ENCODE data around the gene LRRC42. TPM values are rescaled to one million over a fixed set of nuclear protein-coding genes. Genes with fewer than 3 reads are reported as not detected.

The LRRC42 gene
- total RNA-seq, 1 donor from 2014 or later, result 18.0 TPM

DNA sequence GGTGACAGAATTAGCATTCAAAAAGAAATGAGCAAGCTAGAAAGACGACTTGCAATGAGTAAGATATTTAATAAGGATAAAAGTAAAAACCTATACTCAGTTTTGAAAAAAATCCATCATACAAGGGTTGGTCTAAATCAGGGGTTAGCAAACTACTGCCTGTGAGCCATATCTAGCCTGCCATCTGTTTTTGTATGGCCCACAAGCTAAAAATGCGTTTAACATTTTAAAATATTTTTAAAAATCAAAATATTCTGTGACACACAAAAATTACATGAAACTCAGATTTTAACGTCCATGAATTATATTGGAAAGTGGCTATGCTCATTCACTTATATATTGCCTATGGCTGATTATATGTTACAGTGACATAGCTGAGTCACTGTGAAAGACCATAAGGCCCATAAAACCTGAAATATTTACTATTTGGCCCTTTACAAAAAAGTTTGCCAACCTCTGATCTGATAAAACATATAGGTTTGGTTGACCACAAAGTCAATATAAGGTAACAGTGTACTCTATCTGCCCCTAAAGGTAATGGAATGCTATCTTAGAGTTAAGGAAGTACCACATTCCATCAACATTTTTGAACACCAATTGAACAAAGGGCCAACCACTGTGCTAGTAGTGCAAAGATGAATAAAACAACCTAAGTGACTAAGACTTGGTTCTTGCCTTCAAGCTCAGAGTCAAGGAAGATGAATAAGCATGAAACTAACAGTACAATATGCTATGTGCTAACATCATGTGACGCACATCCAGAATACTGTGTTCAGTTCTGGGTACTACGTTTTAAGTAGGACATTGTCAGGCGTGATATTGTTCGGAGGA lies 3.8 kb upstream of the LRRC42 start:
- DNase-seq (ENCODE audit: low spot score), result no peak

DNA sequence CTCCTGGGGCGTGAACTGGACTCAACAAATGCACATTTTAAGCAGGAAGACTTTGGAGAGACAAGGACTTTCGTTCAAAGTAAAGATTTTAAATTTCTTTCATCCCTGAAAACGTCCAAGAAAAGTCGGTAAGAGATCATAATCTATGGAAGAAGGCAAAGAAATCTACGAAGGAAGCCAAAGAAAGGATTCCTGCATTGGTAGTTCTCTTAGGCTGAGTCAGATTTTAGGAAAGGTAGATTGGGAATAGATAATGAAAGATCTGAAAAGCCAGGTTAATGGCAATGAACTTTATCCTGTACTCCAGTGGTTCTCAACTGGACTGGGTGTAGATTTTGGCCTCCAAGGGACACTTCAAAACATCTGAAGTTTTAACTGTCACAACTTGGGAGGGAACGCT lies 3.1 kb upstream of the LRRC42 start:
- DNase-seq (ENCODE audit: low spot score), result no peak

DNA sequence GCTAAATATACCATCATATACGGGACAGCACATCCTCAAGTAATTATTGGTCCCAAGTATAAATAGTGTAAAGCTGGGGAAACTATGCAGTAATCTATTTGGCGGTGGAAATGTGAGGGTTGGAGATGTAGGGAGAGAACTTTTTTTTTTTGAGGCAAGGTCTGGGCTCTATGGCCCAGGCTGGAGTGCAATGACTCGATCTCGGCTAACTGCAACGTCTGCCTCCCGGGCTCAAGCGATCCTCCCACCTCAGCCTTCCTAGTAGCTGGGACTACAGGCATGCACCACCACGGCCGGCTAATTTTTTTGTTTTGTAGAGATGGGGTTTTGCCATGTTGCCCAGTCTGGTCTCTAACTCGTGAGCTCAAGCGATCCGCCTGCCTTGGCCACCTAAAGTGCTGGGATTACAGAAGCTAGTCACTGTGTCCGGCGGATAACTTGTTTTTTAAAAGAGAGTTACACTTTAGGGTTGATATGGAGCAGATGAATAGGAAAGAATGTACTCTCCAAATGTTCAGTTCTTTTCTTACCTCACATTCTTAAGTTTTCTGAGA lies 2.6 kb upstream of the LRRC42 start:
- DNase-seq (ENCODE audit: low spot score), result no peak

DNA sequence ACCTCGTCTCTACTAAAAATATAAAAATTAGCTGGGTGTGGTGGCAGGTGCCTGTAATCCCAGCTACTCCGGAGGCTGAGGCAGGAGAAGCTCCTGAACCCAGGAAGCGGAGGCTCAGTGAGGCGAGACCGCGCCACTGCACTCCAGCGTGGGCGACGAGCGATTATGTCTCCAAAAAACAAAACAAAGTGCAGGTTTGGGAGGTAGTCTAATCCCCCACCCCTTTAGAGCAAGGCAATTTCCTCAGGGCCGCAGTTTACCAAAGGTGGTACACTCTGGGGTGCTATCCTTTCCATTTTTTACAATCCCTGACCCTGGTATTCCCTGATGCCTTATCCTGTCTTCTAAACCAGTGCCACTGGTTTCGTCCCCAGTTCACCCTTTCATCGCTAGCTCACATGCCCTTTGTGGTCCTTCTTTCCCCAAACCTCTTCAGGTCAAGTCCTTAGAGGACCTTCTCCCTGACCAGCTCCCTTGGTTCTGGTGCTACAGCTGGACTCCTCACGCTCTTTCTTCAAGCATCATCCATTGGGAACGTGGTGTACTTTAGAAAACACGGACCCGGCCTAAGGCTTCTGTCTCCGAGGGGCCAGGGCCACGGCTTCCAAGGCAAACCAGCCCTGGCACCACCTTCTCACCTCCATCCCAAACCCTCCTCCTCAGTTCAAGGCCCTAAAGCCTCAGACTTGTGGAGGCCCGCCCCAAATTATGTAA lies 1.5 kb upstream of the LRRC42 start:
- DNase-seq (ENCODE audit: low spot score), result no peak

DNA sequence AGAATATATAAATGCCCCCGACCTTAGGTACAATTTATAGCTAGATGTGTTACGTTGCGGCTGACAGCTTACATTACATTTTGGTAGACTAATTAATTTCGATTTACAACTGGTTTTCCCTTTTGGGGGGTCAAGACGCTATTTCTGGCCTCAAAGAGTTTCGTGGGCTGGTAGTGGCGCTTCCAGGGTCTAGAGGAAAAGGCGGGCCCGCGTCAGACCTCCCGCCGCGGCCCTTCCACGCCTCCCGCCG lies 1.0 kb upstream of the LRRC42 start:
- no peak for DNase-seq (ENCODE audit: low spot score)

DNA sequence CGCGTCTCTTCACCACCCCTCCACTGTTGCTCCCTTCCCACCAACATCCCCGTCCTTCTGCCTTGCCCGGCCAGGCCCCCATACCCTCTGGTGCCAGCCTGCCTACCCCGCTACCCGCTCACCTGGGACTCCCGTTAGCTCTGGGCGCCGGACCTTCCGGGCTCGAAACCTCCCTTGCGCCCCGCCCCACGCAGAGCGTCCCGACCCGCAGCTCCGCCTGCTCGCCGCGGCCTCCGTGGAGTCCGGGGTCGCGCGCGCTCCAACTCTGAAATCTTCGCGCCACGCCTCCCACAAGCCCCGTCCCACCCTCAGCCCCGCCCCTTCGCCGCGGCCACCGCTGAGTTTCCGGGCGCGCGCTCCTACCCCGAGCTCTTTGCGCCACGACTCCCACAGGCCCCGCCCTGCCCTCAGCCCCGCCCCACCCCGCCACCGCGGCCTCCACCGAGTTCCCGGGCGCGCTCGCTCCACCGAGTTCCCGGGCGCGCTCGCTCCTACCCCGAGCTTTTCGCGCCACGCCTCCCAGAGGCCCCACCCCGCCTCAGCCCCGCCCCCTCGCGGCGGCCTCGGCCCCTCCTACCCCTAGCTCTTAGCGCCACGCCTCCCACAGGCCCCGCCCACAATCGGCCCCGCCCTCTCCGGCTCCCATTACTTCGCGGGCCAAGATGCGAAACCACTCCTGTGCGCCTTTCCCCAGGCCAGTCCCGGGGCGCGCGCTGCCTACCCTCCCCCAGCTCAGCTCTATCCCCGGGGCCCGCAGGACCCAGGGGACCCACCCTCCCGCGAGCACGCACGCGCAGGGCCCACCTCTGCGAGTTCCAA lies 508 bp upstream of the LRRC42 start, which contains the start of gene IFT25:
TSS of gene IFT25 (minus strand) at position 267 of the 819 bp plus-strand sequence. CDS start 5,617 bp downstream, outside the sequence.
- peak; percentile 99 for DNase-seq (ENCODE audit: low spot score)

DNA sequence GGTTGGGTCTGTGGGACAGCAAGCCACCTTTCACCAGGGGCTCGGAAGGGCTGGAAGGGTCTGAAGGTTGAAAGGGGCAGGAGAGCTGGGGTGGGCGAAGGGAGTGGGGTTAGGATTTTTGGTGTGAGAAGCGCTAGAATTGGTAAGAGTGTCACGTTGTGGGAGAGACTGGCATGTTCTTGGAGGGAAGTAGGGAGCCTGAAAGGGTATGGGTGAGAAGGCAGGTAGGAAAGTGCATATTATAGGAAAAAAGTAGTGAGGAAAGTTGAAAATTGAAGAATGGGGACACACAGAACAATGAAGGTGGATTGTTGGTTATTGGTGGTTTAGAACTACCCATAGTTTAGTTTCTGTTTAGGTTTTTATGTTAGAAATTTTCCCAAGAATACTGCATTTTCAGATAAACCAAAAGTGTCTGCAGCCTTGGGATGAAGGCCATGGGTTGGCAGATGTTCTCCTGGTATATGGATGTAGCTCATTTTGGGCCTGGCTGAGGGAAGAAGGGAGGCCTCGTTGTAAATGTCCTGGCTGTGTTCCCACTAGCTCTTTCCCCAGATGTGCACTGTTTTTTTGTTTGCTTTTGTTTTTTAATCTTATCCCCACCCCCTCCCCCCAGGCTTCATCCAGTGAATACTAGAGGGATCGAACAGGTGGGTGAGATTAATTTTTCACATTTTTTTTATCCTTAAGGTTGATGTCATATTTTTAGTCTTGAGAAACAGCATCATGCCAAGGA lies 1.2 kb downstream of the LRRC42 start:
- no peak for DNase-seq (ENCODE audit: low spot score)

DNA sequence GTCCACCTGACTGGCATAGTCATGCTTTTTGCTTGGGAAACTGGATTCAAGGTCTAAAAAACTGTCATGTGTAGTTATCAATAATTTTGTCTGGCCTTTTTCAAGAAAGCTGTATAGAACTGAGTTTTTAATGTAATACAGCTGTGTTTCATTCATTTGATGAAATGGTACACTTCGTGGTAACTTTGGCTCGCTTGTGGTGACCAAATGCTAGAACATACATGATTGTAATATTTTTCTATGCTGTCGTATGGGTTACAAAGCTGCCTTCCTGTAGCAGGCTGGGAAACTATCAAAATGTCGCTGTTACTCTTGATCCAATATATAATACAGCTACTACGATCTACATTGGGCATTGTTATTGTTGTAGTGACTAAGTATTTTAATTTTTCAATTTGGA lies 2.1 kb downstream of the LRRC42 start:
- no peak for DNase-seq (ENCODE audit: low spot score)

DNA sequence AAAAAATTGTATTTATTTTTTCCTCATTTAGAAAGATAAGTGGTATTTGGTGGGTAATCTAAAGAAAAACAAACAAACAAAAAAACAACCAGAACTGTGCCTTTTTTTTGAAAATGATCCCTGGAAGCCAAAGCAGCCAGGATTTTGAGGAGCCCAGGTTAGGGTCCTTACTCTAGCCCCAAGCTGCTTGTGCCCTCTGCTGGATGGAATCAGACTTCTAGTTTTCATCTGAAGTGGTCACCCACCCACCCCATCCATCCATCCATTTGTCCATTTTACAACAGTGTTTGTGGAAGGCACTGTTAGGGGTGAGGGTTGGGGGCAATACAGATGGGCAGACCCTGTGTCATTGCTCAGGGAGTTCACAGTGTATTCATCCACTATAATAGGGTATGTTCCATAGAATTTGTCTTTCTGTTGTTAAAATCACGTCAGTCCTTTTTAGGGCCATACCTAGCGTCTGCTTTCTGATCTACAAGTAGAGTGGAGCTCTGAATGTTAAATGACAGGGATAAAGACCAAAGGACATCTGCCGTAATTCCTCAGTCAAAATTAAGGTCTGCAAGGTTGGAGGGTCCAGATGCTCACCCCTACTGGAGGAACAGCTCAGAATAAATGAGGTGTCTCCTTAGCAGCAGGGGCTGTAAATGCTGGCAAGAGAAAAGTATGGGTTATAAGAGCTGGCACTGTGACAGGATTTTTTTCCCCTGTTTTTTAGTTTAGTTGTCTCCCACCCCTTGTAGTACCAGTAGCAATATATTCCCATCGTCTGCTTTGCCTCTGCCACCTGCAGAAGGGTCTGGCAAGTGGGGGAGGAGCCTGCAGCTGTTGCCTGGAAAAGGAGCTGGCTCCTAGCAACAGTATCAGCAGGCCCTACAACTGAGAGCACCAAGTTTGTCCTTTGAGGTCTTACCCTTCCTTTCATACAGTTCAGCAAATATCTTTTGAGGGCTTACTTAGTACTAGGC lies 3.2 kb downstream of the LRRC42 start:
- DNase-seq (ENCODE audit: low spot score), result no peak

DNA sequence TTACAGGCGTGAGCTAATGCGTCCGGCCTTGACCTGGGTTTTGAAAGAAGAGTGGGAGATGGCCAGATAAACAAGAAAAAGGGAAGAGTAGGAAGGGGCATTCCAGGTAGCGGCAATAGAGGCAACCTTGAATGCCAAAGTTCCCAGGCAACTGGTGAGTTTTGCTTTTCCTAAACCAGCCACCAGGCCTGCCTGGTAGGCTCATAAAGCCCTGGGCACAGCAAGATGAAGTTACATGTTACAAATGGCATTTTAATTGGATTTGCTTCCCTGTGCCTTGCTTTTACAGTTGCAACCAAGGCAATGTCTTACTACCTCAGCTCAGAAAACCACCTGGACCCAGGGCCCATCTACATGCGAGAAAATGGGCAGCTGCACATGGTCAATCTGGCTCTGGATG lies 5.5 kb downstream of the LRRC42 start:
- no peak for DNase-seq (ENCODE audit: low spot score)

DNA sequence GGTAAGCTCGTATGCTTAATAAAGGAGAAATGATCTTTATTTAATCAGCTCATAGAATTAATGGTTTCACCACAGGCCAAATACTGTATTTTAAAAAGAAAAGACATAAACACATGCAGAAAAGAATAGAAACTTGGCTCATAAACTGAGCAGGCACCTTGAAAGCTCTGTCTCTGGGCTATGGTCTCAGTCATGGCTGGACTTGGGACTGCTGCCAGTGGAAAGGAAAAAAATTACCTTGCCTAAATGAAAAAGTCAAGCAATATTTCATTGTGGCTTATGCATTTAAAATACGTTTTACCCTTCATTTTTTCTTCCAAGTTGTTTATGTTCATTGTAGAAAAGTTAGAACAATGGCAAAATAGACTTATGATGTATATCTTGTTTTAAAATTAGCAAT lies 8.0 kb downstream of the LRRC42 start:
- no peak for DNase-seq (ENCODE audit: low spot score)

DNA sequence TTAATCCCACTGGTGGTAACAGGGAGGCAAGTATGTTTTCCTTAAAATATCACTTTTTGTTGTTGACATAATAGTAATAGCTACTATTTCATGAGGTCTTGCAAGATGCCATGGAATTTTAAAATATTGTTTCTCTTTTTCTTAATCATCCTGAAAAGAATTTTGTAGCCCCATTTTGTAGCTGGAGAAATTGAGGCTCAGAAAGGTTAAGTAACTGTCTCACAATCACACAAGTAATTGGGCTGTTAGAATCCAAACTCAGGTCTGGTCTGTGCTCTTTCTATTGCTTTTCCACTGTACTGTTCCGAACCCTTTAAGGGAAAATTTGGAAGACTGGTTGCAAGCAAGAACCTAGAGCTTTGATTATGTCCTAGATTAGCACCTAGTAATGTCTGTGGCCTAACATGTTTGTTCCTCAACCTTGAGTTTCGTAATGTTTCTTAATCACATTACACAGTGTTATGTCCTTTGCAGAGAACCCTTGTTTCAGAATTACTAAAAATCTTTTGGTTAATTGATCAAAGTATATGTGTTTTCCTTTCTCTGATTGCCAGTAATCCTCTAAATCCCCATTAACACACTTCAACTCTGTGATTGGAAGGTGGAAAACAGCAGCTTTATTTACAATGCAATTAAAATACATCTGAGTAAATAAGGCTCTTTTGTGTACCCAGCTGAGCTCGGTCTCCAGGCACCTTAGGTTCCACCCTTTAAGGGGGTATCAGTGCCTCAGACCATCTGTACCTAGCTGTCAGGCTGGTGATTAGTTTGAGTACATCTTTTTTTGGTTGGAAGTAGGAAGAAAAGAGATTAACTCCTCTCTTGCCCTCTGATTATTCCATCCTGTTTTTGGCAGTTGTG lies 10.4 kb downstream of the LRRC42 start:
- DNase-seq (ENCODE audit: low spot score), result no peak

DNA sequence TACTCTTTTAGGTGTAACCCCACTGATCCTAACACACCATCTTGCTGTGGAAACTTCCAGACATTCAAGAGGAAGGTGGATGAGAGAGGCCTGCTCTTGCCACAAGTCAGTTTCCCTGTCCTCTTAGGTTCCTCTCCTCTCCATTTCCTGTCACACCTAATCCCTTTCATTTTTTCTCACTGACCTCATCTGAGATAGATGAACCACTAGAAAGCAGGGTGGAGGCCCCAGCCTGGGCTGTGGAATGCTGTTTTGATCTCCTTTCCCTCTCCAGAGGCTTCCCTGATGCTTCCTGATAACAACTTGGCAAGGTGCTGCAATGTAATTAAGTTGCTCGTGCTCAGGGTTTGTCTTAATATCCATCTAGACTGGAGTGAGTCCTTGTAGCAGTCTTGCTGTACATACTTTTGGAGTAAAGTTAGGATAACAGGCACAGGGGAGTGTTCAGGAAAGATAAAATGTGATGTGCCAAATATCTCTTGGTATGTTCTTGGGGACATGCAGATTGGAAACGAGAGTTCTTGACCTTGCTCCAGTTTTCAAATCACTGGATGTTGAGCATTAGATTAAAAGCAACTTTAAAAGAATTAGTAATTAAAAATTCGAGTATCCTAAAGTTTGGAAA lies 11.2 kb downstream of the LRRC42 start:
- DNase-seq (ENCODE audit: low spot score), result no peak

DNA sequence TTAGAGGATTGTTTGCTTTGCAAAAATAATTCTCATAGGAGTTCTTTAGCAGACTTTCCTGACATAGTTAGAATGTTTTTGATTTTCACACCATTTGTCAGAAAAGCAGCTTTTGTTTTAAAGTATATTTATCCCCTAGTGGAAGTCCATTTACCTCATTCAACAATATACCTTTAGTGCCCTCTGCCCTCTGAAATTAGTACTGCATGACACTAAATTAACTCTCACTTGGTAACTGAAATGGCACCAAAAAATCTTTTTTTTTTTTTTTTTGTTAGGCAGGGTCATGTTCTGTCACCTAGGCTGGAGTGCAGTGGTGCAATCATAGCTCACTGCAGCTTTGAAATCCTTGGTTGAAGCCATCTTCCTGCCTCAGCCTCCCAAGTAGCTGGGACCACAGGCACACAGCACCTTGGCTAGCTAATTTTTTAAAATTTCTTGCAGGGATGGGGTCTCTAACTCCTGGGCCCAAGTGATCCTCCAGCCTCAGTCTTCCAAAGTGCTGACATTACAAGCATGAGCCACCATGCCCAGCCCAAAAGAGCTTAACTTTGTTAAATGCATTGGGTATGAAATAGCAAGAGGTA lies 13.6 kb downstream of the LRRC42 start:
- DNase-seq (ENCODE audit: low spot score), result no peak

DNA sequence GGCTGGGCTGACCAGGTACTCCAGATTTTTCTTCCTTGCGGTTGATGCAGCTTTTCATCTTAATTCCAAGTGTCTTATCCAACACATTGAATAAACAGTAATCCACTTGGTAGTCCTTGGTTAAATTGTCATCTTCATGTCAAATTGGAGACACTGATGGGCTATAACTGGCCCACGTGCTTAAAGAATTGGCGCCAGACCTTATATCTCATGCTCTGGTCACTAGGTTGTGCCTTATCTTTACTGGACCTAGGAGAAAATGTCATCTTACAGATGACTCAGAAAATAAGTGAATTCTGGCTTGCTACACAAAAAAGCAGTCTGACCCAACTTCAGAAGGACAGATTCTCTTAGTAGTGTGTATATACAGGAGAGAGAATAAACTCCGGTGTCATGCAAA lies 16.2 kb downstream of the LRRC42 start:
- DNase-seq (ENCODE audit: low spot score), result no peak

DNA sequence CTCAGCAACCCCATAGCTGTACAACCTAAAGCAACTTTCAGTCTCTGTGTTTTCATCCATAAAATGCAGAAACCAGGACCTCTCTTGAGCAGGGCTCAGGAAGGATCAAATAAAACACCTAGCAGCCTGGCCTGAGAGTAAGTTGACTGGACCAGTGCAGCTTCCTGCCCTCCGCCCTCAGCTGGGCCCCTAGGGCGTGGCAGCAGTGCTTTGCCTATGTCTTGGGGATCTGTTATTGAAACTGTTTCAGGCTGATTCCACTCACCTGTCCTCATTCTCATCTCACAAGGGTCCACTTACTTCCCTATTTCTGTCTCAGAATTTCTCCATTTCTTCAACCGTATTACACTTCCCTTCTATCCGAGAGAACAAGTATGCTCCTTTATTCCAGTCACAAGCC lies 17.3 kb downstream of the LRRC42 start:
- no peak for DNase-seq (ENCODE audit: low spot score)

DNA sequence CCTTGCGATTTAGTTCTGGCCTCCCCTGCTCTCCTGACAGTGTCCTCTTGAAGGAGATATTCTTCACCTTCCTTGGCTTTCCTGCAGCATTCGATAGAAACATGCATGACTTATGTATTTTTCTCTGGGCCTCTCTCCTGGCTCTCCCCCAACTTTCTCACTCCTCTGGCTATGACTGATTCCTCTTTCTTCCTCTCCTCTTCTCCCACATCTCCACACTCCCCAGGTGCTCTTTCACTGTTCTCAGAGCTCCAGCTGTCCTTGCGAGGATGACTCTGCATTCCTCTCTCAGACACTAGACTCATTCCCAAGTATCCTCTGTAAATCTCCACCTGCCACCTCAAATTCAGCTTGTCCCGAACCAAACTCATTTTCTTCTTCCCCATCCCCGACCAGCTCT lies 18.0 kb downstream of the LRRC42 start:
- DNase-seq (ENCODE audit: low spot score), result no peak

DNA sequence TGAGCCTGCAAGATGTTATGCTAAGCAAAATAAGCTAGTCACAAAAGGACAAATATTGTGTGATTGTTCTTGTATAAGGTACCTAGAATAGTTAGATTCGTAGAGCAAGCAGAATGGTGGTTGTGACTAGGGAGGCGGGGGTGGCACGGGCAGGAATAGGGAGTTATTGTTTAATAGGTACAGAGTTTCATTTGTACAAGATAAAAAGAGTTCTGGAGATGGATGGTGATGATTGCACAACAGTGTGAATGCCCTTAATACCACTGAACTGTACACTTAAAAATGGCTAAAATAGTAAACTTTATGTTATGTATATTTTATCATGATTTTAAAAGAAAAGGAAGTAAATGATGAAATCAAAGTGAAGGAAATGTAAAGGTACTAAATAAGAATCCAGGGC lies 20.6 kb downstream of the LRRC42 start:
- no peak for DNase-seq (ENCODE audit: low spot score)
